GM19351 (cell line): ENCODE data around the gene TFIP11.

ENCODE experiments used
- ATAC-seq: cut with Tn5 transposase; IDR thresholded peaks from one replicate; pipeline ENCODE4 v1.9.1; 2021; ENCODE audit warnings: mild to moderate bottlenecking, moderate library complexity; ENCODE audit not compliant: unreplicated experiment

TFIP11 gene

GRCh38 chr22:26512149-26512793 lies at the start of gene TFIP11:
TFIP11 (minus strand) TSS chr22:26512473; CDS start chr22:26510272, 2,201 bp downstream.
- ATAC-seq = peak; percentile 95

- no peak for ATAC-seq
Measured at GRCh38 chr22:26561756-26562417, 49.6 kb upstream of the TFIP11 start.

- ATAC-seq = no peak
Measured at GRCh38 chr22:26559961-26560575, 47.8 kb upstream of the TFIP11 start.

GRCh38 chr22:26558248-26558895 lies 46.1 kb upstream of the TFIP11 start:
- ATAC-seq = no peak

GRCh38 chr22:26556904-26557303 lies 44.6 kb upstream of the TFIP11 start:
- ATAC-seq = no peak

- no peak for ATAC-seq
Measured at GRCh38 chr22:26555478-26555877, 43.2 kb upstream of the TFIP11 start.

- ATAC-seq = no peak
Measured at GRCh38 chr22:26554956-26555355, 42.7 kb upstream of the TFIP11 start.

GRCh38 chr22:26553056-26553752 lies 40.9 kb upstream of the TFIP11 start:
- no peak for ATAC-seq

GRCh38 chr22:26552466-26552865 lies 40.2 kb upstream of the TFIP11 start:
- no peak for ATAC-seq

- ATAC-seq = no peak
Measured at GRCh38 chr22:26551568-26551967, 39.3 kb upstream of the TFIP11 start.

- ATAC-seq = no peak
Measured at GRCh38 chr22:26550498-26551033, 38.3 kb upstream of the TFIP11 start.

GRCh38 chr22:26549902-26550497 lies 37.7 kb upstream of the TFIP11 start:
- ATAC-seq = no peak

GRCh38 chr22:26548984-26549383 lies 36.7 kb upstream of the TFIP11 start:
- ATAC-seq = no peak

GRCh38 chr22:26548303-26548702 lies 36.0 kb upstream of the TFIP11 start:
- no peak for ATAC-seq

GRCh38 chr22:26547837-26548236 lies 35.6 kb upstream of the TFIP11 start:
- no peak for ATAC-seq

- ATAC-seq = no peak
Measured at GRCh38 chr22:26547426-26547825, 35.2 kb upstream of the TFIP11 start.

GRCh38 chr22:26546282-26546681 lies 34.0 kb upstream of the TFIP11 start:
- no peak for ATAC-seq

GRCh38 chr22:26545827-26546226 lies 33.6 kb upstream of the TFIP11 start:
- no peak for ATAC-seq

- ATAC-seq = no peak
Measured at GRCh38 chr22:26545385-26545784, 33.1 kb upstream of the TFIP11 start.

- no peak for ATAC-seq
Measured at GRCh38 chr22:26544489-26544888, 32.2 kb upstream of the TFIP11 start.
